Fibroblast of lung (primary cell): ENCODE results near the gene GPR55. TPM values are rescaled to one million over a fixed set of nuclear protein-coding genes. Genes with fewer than 3 reads are reported as not detected.

Source experiments
- DNase-seq, 2 donors: peaks; one replicate each; pipeline versions ENCODE4 v3.0.0 to v3.0.0-alpha.2; 2010; ENCODE audit warnings: low read depth in 2 of 2
- H2AFZ ChIP-seq: 2 replicates; pipeline ENCODE4 v1.5.1; 2012; ENCODE audit warnings: low read length, control low read depth, inconsistent platforms
- H3K27ac ChIP-seq: 2 replicates; pipeline ENCODE4 v1.5.1; 2011; ENCODE audit warnings: low read length, control low read depth; ENCODE audit not compliant: insufficient read depth
- H3K27me3 ChIP-seq: 2 replicates; pipeline ENCODE4 v1.5.1; 2011; ENCODE audit warnings: mild to moderate bottlenecking, low read length; ENCODE audit not compliant: control insufficient read depth, insufficient read depth
- H3K36me3 ChIP-seq: 2 replicates; pipeline ENCODE4 v1.5.1; 2011; ENCODE audit warnings: low read length; ENCODE audit not compliant: control insufficient read depth, insufficient read depth
- H3K4me1 ChIP-seq: 2 replicates; pipeline ENCODE4 v1.5.1; 2011; ENCODE audit warnings: low read length; ENCODE audit not compliant: control insufficient read depth, insufficient read depth; ENCODE audit errors: extremely low read depth
- H3K4me2 ChIP-seq: 2 replicates; pipeline ENCODE4 v1.5.1; 2011; ENCODE audit warnings: low read length, control low read depth; ENCODE audit not compliant: insufficient read depth; ENCODE audit errors: extremely low read depth
- H3K4me3 ChIP-seq, 4 experiments: fragments of 200-600 bp in 1 of 4; sonication (generic) in 1 of 4; replicated peaks in 1 of 4; 2 replicates each; pipeline ENCODE4 v1.5.1; 2011 to 2016; ENCODE audit warnings: low read length in 4 of 4, low read depth in 3 of 4, mild to moderate bottlenecking in 3 of 4, control low read depth in 2 of 4, inconsistent platforms in 1 of 4, mixed read lengths in 1 of 4; ENCODE audit not compliant: insufficient read depth in 1 of 4; ENCODE audit errors: control extremely low read depth in 1 of 4
- H3K79me2 ChIP-seq: 2 replicates; pipeline ENCODE4 v1.5.1; 2012; ENCODE audit warnings: mild to moderate bottlenecking, low read length, inconsistent platforms; ENCODE audit not compliant: control insufficient read depth, insufficient read depth
- H3K9ac ChIP-seq: 2 replicates; pipeline ENCODE4 v1.5.1; 2011; ENCODE audit warnings: mild to moderate bottlenecking, low read length, control low read depth; ENCODE audit not compliant: insufficient read depth
- H3K9me3 ChIP-seq: 2 replicates; pipeline ENCODE4 v1.5.1; 2012; ENCODE audit warnings: low read depth, low read length; ENCODE audit not compliant: control insufficient read depth, insufficient read depth
- H4K20me1 ChIP-seq: 2 replicates; pipeline ENCODE4 v1.5.1; 2011; ENCODE audit warnings: low read length; ENCODE audit not compliant: control insufficient read depth, insufficient read depth; ENCODE audit errors: extremely low read depth
- EZH2 ChIP-seq: IDR thresholded peaks from 2 replicates; pipeline ENCODE4 v1.5.1; 2012; ENCODE audit warnings: low read length, control low read depth, mild to moderate bottlenecking; ENCODE audit errors: missing control alignments
- polyA plus RNA-seq, 2 donors: library from polyadenylated mRNA; depleted of rRNA in 1 of 2; stranded (reverse) in 1 of 2; unstranded in 1 of 2; fragments of >200 nt; gene quantifications; 2 replicates each; pipeline ENCODE4 v1.2.1, GENCODE V29; 2011 to 2012; ENCODE audit warnings: missing spikeins in 1 of 2
- total RNA-seq: library from RNA; depleted of rRNA; stranded (reverse); fragments of >200 nt; gene quantifications from 2 replicates; pipeline ENCODE4 v1.2.1, GENCODE V29; 2014
- TF ChIP-seq, protein P1 (sequence below), 2 donors: IDR thresholded peaks in 1 of 2; conservative IDR thresholded peaks in 1 of 2; 1 replicate in 1 of 2; 2 replicates in 1 of 2; pipeline ENCODE4 v1.5.1; 2011 to 2012; ENCODE audit warnings: low read length in 2 of 2, control low read depth in 1 of 2, inconsistent platforms in 1 of 2, low read depth in 1 of 2, mild to moderate bottlenecking in 1 of 2

Gene GPR55
- total and polyA plus RNA-seq, 2 donors (not counting 1 experiment from before 2014, with no cell fraction given), result not detected

DNA sequence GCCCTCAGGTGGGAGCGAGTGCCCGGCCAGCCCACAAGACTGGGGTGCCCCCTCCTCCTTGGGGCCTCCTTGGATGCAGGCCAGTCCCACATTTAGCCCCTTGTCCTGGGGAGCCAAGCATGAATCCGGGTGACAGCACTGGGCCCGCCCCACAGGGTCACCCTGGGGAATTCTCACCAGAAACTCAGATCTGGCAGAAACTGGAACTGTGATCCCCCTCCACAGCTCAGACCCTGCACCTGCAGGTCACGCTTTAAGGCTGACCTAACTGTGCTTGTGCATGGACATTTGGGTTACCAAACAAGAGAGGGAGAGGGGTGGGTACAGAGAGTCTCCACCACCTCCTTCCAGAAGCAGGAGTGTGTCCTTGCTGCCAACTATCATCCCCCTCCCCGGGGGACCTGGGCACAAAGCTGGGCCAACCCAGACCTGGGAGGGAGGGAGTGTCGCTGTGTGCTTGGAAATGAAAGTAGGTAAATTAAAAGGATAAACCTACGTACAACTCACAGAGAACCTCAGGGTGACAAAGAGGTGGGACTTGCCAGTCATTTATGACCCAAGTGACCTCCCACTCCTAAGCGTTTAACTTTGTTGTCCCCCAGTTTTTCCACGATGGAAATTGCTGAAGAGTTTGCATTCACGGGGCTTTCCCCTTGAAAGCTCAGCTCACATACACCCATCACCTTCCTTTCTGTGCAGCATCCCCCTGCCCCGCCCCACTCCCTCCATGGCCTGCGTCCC lies 51.2 kb downstream of the GPR55 start:
- no peak overlapping the region for H3K4me3 ChIP-seq
- no peak overlapping the region for H3K27ac ChIP-seq
- TF ChIP-seq EZH2, result no peak
- TF ChIP-seq, protein P1, sequence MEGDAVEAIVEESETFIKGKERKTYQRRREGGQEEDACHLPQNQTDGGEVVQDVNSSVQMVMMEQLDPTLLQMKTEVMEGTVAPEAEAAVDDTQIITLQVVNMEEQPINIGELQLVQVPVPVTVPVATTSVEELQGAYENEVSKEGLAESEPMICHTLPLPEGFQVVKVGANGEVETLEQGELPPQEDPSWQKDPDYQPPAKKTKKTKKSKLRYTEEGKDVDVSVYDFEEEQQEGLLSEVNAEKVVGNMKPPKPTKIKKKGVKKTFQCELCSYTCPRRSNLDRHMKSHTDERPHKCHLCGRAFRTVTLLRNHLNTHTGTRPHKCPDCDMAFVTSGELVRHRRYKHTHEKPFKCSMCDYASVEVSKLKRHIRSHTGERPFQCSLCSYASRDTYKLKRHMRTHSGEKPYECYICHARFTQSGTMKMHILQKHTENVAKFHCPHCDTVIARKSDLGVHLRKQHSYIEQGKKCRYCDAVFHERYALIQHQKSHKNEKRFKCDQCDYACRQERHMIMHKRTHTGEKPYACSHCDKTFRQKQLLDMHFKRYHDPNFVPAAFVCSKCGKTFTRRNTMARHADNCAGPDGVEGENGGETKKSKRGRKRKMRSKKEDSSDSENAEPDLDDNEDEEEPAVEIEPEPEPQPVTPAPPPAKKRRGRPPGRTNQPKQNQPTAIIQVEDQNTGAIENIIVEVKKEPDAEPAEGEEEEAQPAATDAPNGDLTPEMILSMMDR (conservative IDR thresholded peaks at IDR 0.05 in 1 of 2, IDR thresholded peaks at IDR 0.05 in 1 of 2; ENCODE audit: low read depth in 1 of 2, low read length in 2 of 2), result no peak
- H3K4me1 ChIP-seq, result no peaks in the 10 kb centered on the region
- H3K4me2 ChIP-seq, result no peak overlapping the region
- no peak overlapping the region for H3K9ac ChIP-seq
- no peak for DNase-seq
- no peaks in the 10 kb centered on the region for H4K20me1 ChIP-seq
- H3K36me3 ChIP-seq, result peaks cover 4% of the 10 kb centered on the region
- no peak overlapping the region for H2AFZ ChIP-seq
- H3K27me3 ChIP-seq, result no peaks in the 10 kb centered on the region
- no peaks in the 10 kb centered on the region for H3K9me3 ChIP-seq
- no peaks in the 10 kb centered on the region for H3K79me2 ChIP-seq

DNA sequence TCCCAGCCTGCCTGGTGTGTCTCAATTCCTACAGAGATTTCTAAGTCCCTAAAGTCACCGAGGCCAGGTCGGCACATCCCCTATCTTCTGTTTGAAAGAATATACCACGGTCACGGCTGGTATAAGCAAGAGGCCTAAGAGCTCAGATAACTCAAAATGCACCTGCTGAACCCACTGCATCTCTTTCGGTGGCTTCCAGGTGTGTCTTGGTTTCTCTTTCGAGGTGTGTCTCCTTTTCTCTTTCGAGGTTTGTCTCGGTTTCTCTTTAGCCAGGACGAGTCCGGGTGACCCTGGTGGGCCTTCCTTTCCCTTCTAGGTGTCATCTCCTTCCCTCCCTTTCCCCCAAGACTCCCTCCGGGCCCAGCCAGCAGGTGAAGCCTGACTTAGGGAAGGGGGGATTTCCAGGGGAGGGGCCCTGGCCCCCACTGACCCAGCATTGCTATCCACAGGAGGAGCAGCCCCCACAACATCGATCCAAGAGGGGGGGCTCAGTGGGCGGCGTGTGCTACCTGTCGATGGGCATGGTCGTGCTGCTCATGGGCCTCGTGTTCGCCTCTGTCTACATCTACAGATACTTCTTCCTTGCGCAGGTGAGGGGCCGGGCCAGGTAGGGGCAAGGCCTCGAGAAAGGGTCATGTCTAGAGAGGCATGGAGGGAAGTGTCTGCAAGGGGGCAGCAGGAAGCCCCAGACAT lies 51.9 kb downstream of the GPR55 start:
- Histone ChIP-seq H3K79me2 (no peaks in the 10 kb centered on the region), H2AFZ (no peak overlapping the region), H3K4me3 (no peak overlapping the region), H3K27me3 (no peaks in the 10 kb centered on the region), H4K20me1 (no peaks in the 10 kb centered on the region), H3K27ac (no peak overlapping the region), H3K4me2 (no peak overlapping the region), H3K36me3 (peaks cover 4% of the 10 kb centered on the region), H3K9me3 (no peaks in the 10 kb centered on the region), H3K9ac (no peak overlapping the region), H3K4me1 (no peaks in the 10 kb centered on the region)
- no peak for DNase-seq
- TF ChIP-seq, protein P1 (conservative IDR thresholded peaks at IDR 0.05 in 1 of 2, IDR thresholded peaks at IDR 0.05 in 1 of 2; ENCODE audit: low read depth in 1 of 2, low read length in 2 of 2), result no peak

DNA sequence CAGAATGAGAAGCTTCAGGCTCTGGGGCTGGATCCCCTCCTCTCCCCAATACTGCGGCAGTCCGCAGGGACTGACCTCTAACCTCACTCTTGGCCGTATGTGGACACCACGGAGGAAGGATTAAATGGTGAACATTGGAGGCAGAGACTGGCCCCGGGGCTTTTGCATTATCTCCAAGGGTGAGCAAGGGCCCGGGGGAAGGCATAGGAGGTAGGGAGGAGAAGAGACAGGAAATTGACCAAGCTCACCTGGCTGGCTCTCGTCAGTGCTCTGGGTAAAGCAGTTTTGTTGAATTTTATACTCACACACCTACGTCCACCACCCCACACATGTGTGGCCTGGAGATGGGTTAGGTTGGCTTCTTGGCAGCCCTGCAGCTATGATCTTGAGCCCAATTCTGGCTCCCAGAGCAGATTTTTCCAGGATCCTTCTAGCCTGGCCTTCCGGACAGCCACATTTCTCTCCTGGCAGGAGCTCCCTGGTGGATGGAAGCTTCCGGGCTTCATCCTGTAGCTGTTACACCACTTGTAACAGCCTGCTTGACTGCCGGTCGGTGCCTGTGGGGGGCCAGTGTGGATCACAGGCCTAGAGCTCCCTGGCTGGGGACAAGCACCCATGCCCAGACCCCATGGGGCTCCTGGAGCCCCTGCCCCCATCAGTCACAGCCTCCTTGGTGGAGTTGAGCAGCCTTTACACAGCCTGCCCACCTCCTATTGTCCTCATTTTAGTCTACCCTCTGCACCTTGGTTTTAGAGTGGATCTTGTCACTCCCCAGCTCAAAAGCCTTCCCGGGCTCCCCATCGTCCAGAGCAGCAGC lies 52.7 kb downstream of the GPR55 start:
- TF ChIP-seq, protein P1 (conservative IDR thresholded peaks at IDR 0.05 in 1 of 2, IDR thresholded peaks at IDR 0.05 in 1 of 2; ENCODE audit: low read depth in 1 of 2, low read length in 2 of 2), result no peak
- TF ChIP-seq EZH2, result no peak

More for the DNA sequence above, 52.7 kb downstream of the GPR55 start:
- Histone ChIP-seq H3K27ac (no peak overlapping the region), H3K4me2 (no peak overlapping the region), H3K79me2 (no peaks in the 10 kb centered on the region), H2AFZ (no peak overlapping the region), H3K9me3 (no peaks in the 10 kb centered on the region), H3K27me3 (no peaks in the 10 kb centered on the region), H3K4me1 (no peaks in the 10 kb centered on the region), H3K36me3 (peaks cover 2% of the 10 kb centered on the region), H3K4me3 (no peak overlapping the region), H4K20me1 (no peaks in the 10 kb centered on the region), H3K9ac (no peak overlapping the region)
- no peak for DNase-seq
